Effector CD8-positive, alpha-beta T cell (primary cell): Measurements from ENCODE around the gene ZNF423.

Source experiments
- DNase-seq: peaks from one replicate; lab custom pipeline; 2025; lab: John Stamatoyannopoulos, UW

The ZNF423 gene

GRCh38 chr16:49622421-49623402 is 233.2 kb downstream of the ZNF423 start:
- no peak for DNase-seq

- DNase-seq, result no peak
Measured at GRCh38 chr16:49622084-49622390, 233.9 kb downstream of the ZNF423 start.

DNA sequence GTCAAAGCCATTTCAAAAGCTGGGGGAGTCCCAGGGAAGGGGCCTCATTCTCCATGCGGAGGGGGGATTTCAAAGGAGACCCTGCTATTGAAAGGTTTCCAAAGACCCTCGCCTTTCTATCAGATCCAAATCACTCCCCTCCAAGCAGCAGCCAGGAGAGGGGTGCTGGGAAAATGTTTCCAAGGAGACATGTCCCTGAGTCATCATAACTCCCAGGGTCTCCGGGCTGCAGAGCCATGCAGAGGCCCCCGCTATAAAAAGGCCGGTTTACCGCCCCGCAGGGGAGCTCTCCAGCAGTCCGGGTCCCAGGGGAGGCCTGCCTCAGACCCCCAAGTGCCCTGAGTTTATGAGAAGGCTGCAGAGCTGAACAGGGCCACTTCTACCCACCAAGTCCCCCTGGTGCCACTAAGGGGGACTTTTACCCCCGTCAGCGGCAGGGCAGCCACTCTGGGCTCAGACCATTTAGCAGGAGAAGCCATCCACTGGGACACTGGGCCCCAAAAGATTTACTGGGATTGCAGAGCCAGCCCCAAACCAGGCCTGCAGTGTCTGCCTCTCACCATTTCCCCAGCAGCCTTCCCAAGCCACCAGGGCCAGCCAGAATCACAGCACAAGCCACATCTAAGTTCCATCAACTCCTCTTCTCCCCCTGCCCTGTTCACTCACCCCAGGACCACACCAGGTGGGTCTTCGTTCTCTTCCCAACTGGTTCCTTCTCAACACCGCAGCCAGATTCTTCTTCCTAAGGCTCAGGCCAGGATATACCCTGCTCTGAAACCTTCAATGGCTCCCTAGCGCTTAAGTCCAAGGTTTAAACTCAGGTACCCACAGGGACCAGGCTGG is 234.4 kb downstream of the ZNF423 start:
- no peak for DNase-seq

DNA sequence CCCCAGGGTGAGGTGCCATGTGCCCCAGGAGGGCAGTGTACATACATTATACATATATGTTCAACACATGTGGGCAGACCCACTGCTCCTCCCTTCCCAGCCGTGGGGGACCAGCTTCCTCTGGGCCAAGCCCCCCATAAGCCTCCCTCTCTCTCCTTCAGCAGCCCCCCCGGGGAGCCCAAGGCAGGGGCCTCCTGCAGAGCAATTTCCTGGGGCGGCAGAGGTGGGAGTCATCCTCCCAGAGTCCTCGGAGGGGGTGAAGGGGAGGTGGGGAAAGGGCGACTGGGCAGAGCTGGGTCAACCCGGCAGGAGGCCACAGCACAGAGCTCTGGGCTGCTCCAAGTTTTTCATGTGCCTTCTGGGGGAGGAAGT is 235.1 kb downstream of the ZNF423 start:
- DNase-seq, result no peak

DNA sequence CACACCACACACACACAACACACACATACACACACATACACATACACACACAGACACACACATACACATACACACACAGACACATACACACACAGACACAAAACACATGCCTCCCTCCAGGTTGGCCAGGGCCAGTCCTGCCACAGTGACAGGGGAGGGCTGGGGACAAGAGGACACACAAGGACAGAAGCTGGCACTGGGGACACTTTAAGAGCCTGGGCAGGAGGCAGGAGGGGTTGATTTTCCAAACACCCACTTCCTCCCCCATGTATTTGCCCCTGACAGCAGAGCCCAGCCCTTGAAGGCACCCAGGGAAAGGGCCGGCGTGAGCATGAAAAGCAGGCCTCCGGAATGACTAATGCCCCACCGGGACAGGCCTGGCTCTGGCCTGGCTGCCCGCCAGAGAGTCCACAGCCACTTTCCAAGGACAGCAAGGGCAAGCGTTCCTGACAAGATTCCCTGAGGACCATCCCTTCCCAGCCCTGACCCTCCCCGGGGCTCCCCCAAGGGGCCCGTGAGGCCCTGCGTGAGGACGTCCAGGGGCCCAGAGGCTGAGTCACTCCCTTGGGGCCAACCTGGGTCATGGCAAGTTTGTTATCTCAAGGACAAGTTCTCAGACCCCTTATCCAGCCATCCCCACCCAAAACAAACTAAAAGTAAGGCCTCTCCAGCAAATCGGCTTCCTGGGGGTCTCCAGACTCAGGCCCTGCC is 235.6 kb downstream of the ZNF423 start:
- no peak for DNase-seq

GRCh38 chr16:49619811-49620157 is 236.1 kb downstream of the ZNF423 start:
- no peak for DNase-seq

DNA sequence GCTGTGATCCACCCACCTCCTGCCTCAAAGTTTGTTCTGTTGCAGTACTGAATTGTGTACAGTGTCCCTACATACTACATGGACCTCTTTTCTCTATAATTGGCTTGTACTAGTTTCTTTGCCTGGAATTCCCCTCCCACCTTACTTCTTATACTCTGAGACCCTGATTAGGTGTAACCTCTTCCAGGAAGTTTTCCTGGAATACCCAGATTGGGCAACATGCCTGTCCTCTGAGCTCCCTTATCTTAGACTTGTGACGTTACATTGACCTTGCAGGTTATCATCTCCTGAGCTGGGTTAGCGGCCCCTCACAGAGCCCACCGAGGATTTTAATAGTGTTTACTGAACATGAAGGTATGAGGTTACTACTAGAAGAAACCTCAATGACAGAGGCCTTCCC is 237.0 kb downstream of the ZNF423 start:
- no peak for DNase-seq

- DNase-seq, result no peak
Measured at GRCh38 chr16:49617710-49618330, 238.1 kb downstream of the ZNF423 start.

DNA sequence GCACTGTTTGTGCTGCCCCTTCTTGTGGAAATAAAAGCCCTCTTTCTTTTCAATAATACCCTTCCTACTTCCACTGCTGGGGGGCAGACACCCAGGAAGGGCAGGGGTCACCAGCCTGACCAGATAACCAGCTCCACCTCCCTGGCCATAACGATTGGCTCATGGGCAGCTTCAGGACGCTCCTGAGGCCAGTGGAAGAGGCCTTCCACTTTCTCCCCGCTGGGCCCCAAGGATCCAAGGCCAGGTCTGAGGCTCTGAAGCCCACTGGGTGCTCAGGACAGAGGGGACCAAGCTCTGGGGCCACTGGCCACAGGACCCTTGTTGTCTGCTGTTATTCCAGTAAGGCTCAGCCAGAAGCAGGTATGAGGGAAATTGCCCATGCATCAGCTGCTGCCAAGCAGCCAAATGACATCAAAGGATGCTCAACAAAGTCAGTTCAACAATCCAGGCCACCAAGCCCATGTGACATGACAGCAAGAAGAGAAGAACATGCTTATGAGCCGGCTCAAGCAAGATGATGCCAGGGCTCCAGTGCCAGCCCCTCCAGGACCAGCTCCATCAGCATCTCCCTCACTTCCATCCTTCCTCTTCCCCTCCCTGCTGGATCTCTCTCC is 238.8 kb downstream of the ZNF423 start:
- no peak for DNase-seq

GRCh38 chr16:49615576-49615975 is 240.3 kb downstream of the ZNF423 start:
- no peak for DNase-seq

DNA sequence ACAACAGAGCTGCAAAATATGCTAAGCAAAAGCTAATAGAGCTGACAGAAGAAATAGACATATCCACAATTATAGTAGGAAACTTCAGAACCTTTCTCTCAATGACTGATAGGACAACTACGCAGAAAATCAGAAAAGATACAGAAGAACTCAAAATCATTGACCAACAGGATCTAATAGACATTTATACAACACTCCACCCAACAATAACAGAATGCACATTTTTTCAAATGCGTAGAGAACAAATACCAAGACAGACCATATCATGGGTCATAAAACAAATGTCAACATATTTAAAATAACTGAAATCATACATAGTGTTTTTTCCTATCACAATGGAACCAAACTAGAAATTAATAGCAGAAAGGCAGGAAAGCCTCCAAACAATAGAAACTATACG is 244.9 kb downstream of the ZNF423 start:
- DNase-seq, result no peak

DNA sequence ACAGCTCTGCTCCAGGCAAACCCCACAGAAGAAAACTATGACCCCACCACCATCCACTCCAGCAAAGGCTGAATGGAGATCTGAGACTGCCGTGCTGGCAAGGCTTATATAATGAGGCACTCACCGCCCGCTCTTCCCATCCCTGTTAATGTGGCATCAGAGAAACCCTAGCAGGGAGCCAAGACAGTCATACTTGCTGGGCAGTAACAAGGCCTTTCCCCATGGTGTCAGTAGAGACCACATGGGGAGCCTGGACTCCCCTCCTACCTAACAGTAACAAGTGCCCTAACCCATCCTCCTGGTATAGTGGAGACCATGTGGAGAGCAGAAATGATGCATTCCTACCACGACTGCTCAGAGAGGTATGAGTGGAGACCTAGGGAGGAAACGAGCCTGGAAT is 247.1 kb downstream of the ZNF423 start:
- no peak for DNase-seq

- no peak for DNase-seq
Measured at GRCh38 chr16:49608098-49608497, 247.8 kb downstream of the ZNF423 start.

- no peak for DNase-seq
Measured at GRCh38 chr16:49605536-49606254, 250.2 kb downstream of the ZNF423 start.

- DNase-seq, result no peak
Measured at GRCh38 chr16:49604602-49605001, 251.3 kb downstream of the ZNF423 start.

DNA sequence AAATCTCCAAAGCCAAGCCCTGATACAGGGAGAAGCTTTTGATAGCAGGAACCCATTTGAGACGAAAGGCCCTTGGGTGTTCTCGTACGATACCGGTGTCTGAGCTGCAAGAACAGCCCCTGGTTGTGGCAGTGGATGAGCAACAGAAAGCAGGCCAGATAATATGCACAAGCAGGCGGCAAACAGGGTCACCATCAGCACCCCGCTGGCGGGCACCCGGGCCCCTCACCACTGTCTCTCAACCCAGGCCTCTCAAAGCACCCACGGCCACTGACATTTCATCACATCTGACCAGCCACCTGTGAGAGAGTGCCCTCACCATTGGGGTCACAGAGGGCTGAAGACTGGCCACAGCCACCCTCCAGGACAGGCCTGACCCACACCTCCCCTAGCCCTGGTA is 252.0 kb downstream of the ZNF423 start:
- DNase-seq, result no peak

DNA sequence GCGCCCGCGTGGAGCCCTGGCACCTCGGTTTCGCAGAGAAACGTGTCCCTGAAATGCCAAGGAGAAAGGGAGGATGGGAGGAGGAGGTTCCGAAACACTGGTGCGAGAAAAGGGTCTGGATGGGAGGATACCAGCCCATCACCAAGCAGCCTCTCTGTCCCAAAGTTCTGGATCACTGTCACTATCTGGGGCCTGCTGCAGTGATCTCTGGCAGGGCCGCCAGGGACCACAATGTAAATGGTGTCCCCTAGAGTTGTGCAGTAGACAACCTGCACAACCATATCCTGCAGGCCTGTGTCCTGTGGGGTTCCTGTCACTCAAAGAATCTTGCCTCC is 253.0 kb downstream of the ZNF423 start:
- DNase-seq, result no peak

DNA sequence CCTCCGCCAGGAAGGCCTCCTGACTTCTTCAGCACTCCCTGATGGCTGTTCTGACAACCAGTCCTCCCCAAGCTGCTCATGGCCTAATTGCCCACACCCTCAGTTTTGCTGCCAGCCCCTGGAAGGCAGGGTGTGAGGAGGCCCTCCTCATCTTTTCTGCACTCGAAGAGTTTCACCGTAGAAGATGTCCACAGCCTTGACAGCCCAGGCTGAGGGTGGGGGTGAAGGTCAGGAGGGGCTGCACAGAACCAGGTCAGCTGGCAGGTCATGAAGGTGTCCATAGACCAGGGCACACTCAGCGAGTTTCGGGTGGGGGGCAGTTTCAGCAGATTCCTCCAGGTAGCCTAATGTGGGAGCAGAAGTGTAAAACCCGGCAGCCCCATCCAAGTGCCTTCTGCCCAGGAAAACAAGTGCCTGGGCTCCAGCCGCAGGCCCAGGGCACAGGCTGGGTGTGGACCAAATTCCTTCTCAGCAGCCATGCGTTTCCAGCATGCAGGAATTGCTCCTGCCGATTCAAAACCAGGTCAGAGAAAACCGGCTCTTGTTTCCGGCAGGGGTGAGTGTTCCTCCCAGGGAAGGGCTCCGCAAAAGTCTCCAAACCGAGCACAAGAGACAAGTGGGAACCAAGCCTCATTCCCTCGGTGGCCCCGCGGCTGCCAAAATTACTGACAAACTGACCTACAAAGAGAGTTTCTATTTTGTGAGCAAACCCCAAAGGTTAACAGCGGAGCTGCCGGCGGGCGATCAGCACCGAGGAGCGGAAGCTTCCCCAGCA is 253.5 kb downstream of the ZNF423 start:
- DNase-seq, result no peak

DNA sequence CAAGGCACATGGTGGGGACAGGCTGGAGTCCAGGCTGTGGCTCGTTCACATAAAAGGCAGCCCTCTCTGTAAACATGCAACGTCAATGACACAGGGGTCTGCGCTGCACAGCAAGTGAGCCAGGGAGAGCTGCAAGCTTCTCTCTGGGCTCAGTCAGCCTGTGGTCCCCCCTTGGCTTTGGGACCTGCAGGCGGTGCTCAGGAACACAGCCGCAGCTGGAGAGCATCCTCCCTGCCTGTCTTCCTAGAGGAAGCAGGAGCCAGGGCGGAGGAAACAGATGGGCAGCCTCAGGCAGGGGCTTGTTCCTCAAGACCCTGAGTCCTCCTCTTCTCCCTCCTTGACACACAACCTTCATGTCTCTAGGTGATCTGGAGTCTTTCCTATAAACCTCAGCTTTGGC is 254.3 kb downstream of the ZNF423 start:
- no peak for DNase-seq

GRCh38 chr16:49600976-49601375 is 254.9 kb downstream of the ZNF423 start:
- no peak for DNase-seq
